Measurements from ENCODE around the gene DDR2. TPM values are rescaled to one million over a fixed set of nuclear protein-coding genes. Genes with fewer than 3 reads are reported as not detected.

DDR2 gene
- total and polyA plus RNA-seq, 8 donors = 1.4 to 14.6 (median 3.3) TPM

Other genes starting within 250 kb of the DDR2 start
- under 1 TPM in 1 of 6 donors, not detected in 5; 0.06 TPM for gene SH2D1B, start 220.3 kb upstream of the DDR2 start, total RNA-seq
- gene SH2D1B, start 220.3 kb upstream of the DDR2 start, polyA plus RNA-seq = not detected
- 10 to 100 TPM in 4 of 6 donors, 1 to 10 TPM in 2; 8.5 to 19.0 (median 11.9) TPM for gene UHMK1, start 134.6 kb upstream of the DDR2 start, total RNA-seq
- gene UHMK1, start 134.6 kb upstream of the DDR2 start, polyA plus RNA-seq = 1 to 10 TPM; 4.3 to 9.1 TPM
- 10 to 100 TPM; 42.0 to 53.8 (median 47.5) TPM for gene UAP1, start 70.7 kb upstream of the DDR2 start, total RNA-seq
- 10 to 100 TPM; 38.7 to 47.3 TPM for gene UAP1, start 70.7 kb upstream of the DDR2 start, polyA plus RNA-seq
- gene HSD17B7, start 158.2 kb downstream of the DDR2 start, total RNA-seq = 10 to 100 TPM in 1 of 6 donors, 1 to 10 TPM in 5; 4.1 to 10.8 (median 6.1) TPM
- 10 to 100 TPM in 1 of 2 donors, 1 to 10 TPM in 1; 7.3 to 14.2 TPM for gene HSD17B7, start 158.2 kb downstream of the DDR2 start, polyA plus RNA-seq
- gene CCDC190, start 228.7 kb downstream of the DDR2 start, total RNA-seq = not detected
- not detected for gene CCDC190, start 228.7 kb downstream of the DDR2 start, polyA plus RNA-seq

Data from pancreas (tissue), 8 donors.